Esophagus squamous epithelium (tissue), 5 donors: Measurements from ENCODE around the gene JDP2. TPM values are rescaled to one million over a fixed set of nuclear protein-coding genes. Genes with fewer than 3 reads are reported as not detected.

Experiments
- DNase-seq: peaks from one replicate; lab custom pipeline; 2025; lab: John Stamatoyannopoulos, UW
- H3K27ac ChIP-seq, 4 donors: fragments of 200-600 bp; sonication (generic); one replicate each; pipeline ENCODE4 v1.5.1; 2016 to 2019; ENCODE audit warnings: mild to moderate bottlenecking in 1 of 4
- H3K27me3 ChIP-seq, 4 donors: fragments of 200-600 bp; sonication (generic); 1 replicate in 3 of 4; 2 replicates in 1 of 4; pipeline versions ENCODE4 v1.5.1 to v1.6.0; 2017 to 2021; ENCODE audit warnings: antibody characterized with exemption in 1 of 4
- H3K36me3 ChIP-seq, 3 donors: fragments of 200-600 bp; sonication (generic); one replicate each; pipeline ENCODE4 v1.5.1; 2016 to 2019
- H3K4me1 ChIP-seq, 3 donors: fragments of 200-600 bp; sonication (generic); one replicate each; pipeline ENCODE4 v1.5.1; 2017 to 2019
- H3K4me3 ChIP-seq, 4 donors: fragments of 200-600 bp; sonication (generic); 1 replicate in 3 of 4; 2 replicates in 1 of 4; pipeline ENCODE4 v1.5.1; 2016 to 2019; ENCODE audit warnings: mild to moderate bottlenecking in 2 of 4, moderate library complexity in 1 of 4
- H3K9me3 ChIP-seq, 3 donors: fragments of 200-600 bp; sonication (generic); one replicate each; pipeline ENCODE4 v1.5.1; 2016 to 2019
- CTCF ChIP-seq, 6 experiments: fragments of 450-650 bp in 4 of 6; fragments of 200-600 bp in 2 of 6; sonication (generic) in 2 of 6; IDR thresholded peaks; one replicate each; pipeline ENCODE4 v1.5.1; 2016 to 2019; ENCODE audit warnings: antibody characterized with exemption in 6 of 6, mild to moderate bottlenecking in 4 of 6, moderate library complexity in 4 of 6
- POLR2A ChIP-seq, 4 donors: fragments of 450-650 bp; IDR thresholded peaks; one replicate each; pipeline ENCODE4 v1.6.1; 2017; ENCODE audit warnings: antibody characterized with exemption in 4 of 4, mild to moderate bottlenecking in 4 of 4, moderate library complexity in 3 of 4
- WGBS, 2 donors: methylation state at CpG; one replicate each; pipeline ENCODE4 v1.1.5; 2018; 5-methylcytosine and 5-hydroxymethylcytosine counted together
- intact Hi-C: fragments of 100-400 bp; cut with DNase I; formaldehyde crosslinking; loops from one replicate; pipeline ENCODE4 v1.15.0; 2022
- total RNA-seq, 4 donors: library from RNA; depleted of rRNA; stranded (reverse); fragments of >200 nt; gene quantifications; one replicate each; pipeline ENCODE4 v1.1.0, GENCODE V29; 2016
- donor health status: DM: yes; HTN: yes; CAD: no.

JDP2 gene
- total RNA-seq, 4 donors from 2014 or later: 20.9 to 41.8 (median 36.9) TPM

- Histone ChIP-seq H3K9me3 (no peaks in the 10 kb centered on the region), H3K27me3 (peaks cover 0 to 10% (median 0%) of the 10 kb centered on the region in 4 donors), H3K27ac (peak overlapping the region; percentile 49 to 80 (median 66)), H3K4me3 (peak overlapping the region; percentile 14 to 61 (median 38)), H3K36me3 (no peaks in the 10 kb centered on the region), H3K4me1 (peaks cover 0 to 24% (median 3%) of the 10 kb centered on the region in 3 donors)
- DNase-seq: no peak
- intact Hi-C loops: no loop called here
- 53 to 100% methylated on average over 1 of the region's 1 CpG for WGBS, 2 donors
- TF ChIP-seq POLR2A (IDR thresholded peaks at IDR 0.05) (no peak), CTCF (IDR thresholded peaks at IDR 0.05) (no peak)
Measured at GRCh38 chr14:75522983-75523318, 95.1 kb downstream of the JDP2 start.

Other genes with a start within 250 kb of the JDP2 start
- 100 to 1,000 TPM in 1 of 4 donors, 10 to 100 TPM in 3; 62.2 to 181 (median 88.6) TPM for gene FOS, start 149.2 kb upstream of the JDP2 start, total RNA-seq
- 10 to 100 TPM in 1 of 4 donors, 1 to 10 TPM in 3; 1.7 to 14.5 (median 6.8) TPM for gene BATF, start 94.4 kb downstream of the JDP2 start, total RNA-seq
- gene FLVCR2, start 150.6 kb downstream of the JDP2 start, total RNA-seq: 1 to 10 TPM; 1.1 to 7.6 (median 3.8) TPM
- 10 to 100 TPM; 14.5 to 23.2 (median 19.4) TPM for gene ERG28, start 232.9 kb downstream of the JDP2 start, total RNA-seq
- 10 to 100 TPM; 14.2 to 27.1 (median 21.2) TPM for gene TTLL5, start 233.2 kb downstream of the JDP2 start, total RNA-seq